BJ (cell line): ENCODE measurements around the gene GALNT12. TPM values are rescaled to one million over a fixed set of nuclear protein-coding genes. Genes with fewer than 3 reads are reported as not detected.

Experiments
- CTCF ChIA-PET: fragments of 350-600 bp; formaldehyde crosslinking; extraction: SDS; loops from one replicate; lab custom pipeline; 2021; ENCODE audit warnings: antibody characterized with exemption, inconsistent platforms; lab: Yijun Ruan, JAX
- POLR2A ChIA-PET: fragments of 300-600 bp; sonication (Branson Sonifier 250); formaldehyde crosslinking; extraction: SDS; loops from one replicate; lab custom pipeline; 2021; ENCODE audit warnings: antibody characterized with exemption; lab: Charles Lee
- DNase-seq: peaks from one replicate; pipeline ENCODE4 v3.0.0-alpha.2; 2011; ENCODE audit warnings: low read depth
- H3K27me3 ChIP-seq: 2 replicates; pipeline ENCODE4 v1.6.0; 2011; ENCODE audit warnings: low read length; ENCODE audit not compliant: control insufficient read depth, insufficient read depth
- H3K36me3 ChIP-seq: 2 replicates; pipeline ENCODE4 v1.5.1; 2011; ENCODE audit warnings: low read length; ENCODE audit not compliant: control insufficient read depth, insufficient read depth
- H3K4me3 ChIP-seq: 2 replicates; pipeline ENCODE4 v1.5.1; 2011; ENCODE audit warnings: low read depth, mild to moderate bottlenecking, control low read depth, low read length
- polyA plus RNA-seq: library from polyadenylated mRNA; depleted of rRNA; stranded (reverse); fragments of >200 nt; gene quantifications from 2 replicates; pipeline ENCODE4 v1.2.3, GENCODE V29; 2011
- TF ChIP-seq, protein P1 (sequence below): IDR thresholded peaks from 2 replicates; pipeline ENCODE4 v1.5.1; 2011; ENCODE audit warnings: low read depth, mild to moderate bottlenecking, control low read depth, inconsistent platforms, low read length, moderate library complexity; ENCODE audit not compliant: insufficient read depth

Gene GALNT12
- polyA plus RNA-seq, 1 experiment = 4.2 TPM

DNA sequence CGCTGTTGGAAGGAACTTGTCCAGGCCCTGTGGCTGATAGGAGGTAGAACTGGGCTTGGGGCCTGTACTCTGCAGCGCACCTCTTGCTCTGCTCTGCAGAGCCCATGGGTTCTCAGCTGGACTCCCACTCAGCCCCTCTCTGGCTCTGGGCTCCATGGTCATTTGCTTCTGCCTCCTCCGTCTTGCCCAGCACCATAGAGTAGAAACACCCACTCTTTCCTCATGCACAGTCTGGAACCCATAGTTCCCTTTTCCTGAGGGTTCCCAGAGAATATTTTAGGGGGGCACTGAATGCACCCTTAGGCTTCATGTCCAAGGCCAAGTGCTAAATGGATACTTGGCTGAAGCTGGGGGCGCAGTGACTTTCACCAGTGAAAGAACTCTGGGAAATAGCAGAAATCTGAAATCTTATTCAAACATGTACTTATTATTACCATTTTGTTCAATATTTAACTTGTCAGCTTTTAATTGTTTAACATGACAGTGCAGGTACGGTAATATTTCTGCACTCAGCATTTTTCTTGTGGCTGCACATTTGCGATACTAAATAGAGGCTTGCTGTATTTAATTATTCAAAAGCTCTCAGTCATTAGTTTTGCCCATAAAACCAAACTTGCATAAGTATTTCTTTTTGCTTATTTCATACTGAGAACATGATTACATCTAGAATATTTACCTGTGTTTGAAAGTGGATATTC is 31.5 kb downstream of the GALNT12 start:
- no peak for DNase-seq
- TF ChIP-seq, protein P1, sequence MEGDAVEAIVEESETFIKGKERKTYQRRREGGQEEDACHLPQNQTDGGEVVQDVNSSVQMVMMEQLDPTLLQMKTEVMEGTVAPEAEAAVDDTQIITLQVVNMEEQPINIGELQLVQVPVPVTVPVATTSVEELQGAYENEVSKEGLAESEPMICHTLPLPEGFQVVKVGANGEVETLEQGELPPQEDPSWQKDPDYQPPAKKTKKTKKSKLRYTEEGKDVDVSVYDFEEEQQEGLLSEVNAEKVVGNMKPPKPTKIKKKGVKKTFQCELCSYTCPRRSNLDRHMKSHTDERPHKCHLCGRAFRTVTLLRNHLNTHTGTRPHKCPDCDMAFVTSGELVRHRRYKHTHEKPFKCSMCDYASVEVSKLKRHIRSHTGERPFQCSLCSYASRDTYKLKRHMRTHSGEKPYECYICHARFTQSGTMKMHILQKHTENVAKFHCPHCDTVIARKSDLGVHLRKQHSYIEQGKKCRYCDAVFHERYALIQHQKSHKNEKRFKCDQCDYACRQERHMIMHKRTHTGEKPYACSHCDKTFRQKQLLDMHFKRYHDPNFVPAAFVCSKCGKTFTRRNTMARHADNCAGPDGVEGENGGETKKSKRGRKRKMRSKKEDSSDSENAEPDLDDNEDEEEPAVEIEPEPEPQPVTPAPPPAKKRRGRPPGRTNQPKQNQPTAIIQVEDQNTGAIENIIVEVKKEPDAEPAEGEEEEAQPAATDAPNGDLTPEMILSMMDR = no peak
- Histone ChIP-seq H3K27me3 (no peaks in the 10 kb centered on the region; the same call in 1 of the 2 replicates), H3K4me3 (no peak overlapping the region), H3K36me3 (no peaks in the 10 kb centered on the region)
- CTCF ChIA-PET = interaction anchor here (0.6 to 4.9 kb wide), 2 partner anchors 10 to 1178 kb away, joined by 3 to 30 read pairs; no protein-coding TSS in a partner anchor
- POLR2A ChIA-PET = no interaction called here

DNA sequence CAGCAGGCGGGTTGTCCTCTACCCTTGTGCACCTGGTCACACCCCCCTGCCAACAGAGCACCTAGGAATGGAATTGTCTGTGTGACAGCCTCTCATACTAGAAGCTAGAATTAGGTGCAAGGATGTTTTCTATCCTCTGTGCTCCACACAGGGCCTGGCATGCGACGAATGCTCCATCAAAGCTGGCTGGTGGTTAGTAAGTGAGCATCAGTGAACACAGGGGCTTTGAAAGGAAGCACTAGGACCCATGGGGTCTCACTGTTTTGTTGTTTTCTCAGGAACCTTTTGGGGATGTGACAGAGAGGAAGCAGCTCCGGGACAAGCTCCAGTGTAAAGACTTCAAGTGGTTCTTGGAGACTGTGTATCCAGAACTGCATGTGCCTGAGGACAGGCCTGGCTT is 32.3 kb downstream of the GALNT12 start:
- TF ChIP-seq, protein P1 = no peak
- ChIA-PET POLR2A (no interaction called here), CTCF (interaction anchor here (4.9 kb wide), 1 partner anchor 9 kb away, joined by 30 read pairs; no protein-coding TSS in a partner anchor)
- H3K4me3 ChIP-seq = no peak overlapping the region
- no peak for DNase-seq
- no peaks in the 10 kb centered on the region; the same call in 1 of the 2 replicates for H3K27me3 ChIP-seq
- H3K36me3 ChIP-seq = no peaks in the 10 kb centered on the region

DNA sequence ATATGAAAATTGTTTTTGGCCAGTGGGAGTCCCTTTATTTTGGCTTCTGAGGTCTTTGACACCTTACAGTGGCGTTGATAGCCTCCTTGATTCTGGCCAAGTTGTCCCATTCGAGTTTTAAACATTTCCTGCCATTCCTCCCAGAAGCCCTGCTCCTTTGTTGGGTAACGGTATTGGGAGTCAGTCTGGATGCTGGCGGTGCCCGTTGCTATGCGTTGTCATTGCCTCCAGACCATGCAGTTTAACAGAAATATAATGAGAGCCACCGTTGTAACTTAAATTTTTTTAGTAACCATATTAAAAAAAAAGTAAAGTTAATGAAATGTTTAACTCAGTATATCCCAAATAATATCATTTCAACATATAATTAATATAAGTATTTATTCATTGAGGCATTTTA is 35.0 kb downstream of the GALNT12 start:
- ChIA-PET CTCF (no interaction called here), POLR2A (no interaction called here)
- no peaks in the 10 kb centered on the region; the same call in 1 of the 2 replicates for H3K36me3 ChIP-seq
- DNase-seq = no peak
- H3K4me3 ChIP-seq = no peak overlapping the region
- H3K27me3 ChIP-seq = peaks cover 6% of the 10 kb centered on the region
- TF ChIP-seq, protein P1 = no peak

GRCh38 chr9:98846081-98846480 is 38.6 kb downstream of the GALNT12 start:
- no peak overlapping the region for H3K4me3 ChIP-seq
- ChIA-PET CTCF (interaction anchor here (0.7 kb wide), 1 partner anchor 260 kb away, joined by 3 read pairs; no protein-coding TSS in a partner anchor), POLR2A (no interaction called here)
- peaks cover 6% of the 10 kb centered on the region; the same call in 1 of the 2 replicates for H3K27me3 ChIP-seq
- no peaks in the 10 kb centered on the region; the same call in 1 of the 2 replicates for H3K36me3 ChIP-seq
- DNase-seq = no peak
- TF ChIP-seq, protein P1 = no peak

GRCh38 chr9:98846879-98847278 is 39.4 kb downstream of the GALNT12 start:
- H3K27me3 ChIP-seq = peaks cover 6% of the 10 kb centered on the region; the same call in 1 of the 2 replicates
- POLR2A ChIA-PET = no interaction called here
- DNase-seq = no peak
- TF ChIP-seq, protein P1 = no peak
- no peaks in the 10 kb centered on the region; the same call in 1 of the 2 replicates for H3K36me3 ChIP-seq
- H3K4me3 ChIP-seq = no peak overlapping the region
- CTCF ChIA-PET = interaction anchor here (1.4 to 5.5 kb wide), 3 partner anchors 13 to 295 kb away, joined by 6 to 30 read pairs (median 8); no protein-coding TSS in a partner anchor
